AG09309 (cell line): ENCODE data around the gene CTAGE1.

ENCODE experiments used
- DNase-seq: peaks from one replicate; pipeline ENCODE4 v3.0.0-alpha.2; 2010; ENCODE audit warnings: low read depth
- H3K4me3 ChIP-seq: 2 replicates; pipeline ENCODE4 v1.5.1; 2011; ENCODE audit warnings: mild to moderate bottlenecking, low read depth, low read length, moderate library complexity; ENCODE audit not compliant: control insufficient read depth
- TF ChIP-seq, protein P1 (sequence below): IDR thresholded peaks from 2 replicates; pipeline ENCODE4 v1.5.1; 2011; ENCODE audit warnings: mild to moderate bottlenecking, low read depth, low read length, inconsistent platforms; ENCODE audit not compliant: insufficient read depth, control insufficient read depth; ENCODE audit errors: missing control alignments

Gene CTAGE1

DNA sequence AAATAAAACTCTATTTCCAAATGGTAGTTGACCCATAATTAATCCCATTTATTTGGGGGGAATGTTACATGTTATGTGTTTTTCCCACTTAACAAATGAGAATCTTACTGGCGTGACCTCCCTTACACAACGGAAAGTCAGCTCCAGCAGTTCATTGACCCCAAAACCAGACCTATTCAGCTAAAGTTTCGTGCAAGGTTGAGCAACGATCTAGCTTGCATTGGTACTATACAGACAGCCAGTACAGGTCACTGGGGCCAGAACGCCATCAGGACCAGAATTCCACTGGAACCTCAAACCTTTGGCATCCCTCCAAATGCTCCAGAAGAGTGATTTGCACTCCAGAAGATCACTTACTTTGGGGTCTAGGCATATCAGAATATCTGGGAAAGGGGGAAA is 6.8 kb upstream of the CTAGE1 start:
- TF ChIP-seq, protein P1, sequence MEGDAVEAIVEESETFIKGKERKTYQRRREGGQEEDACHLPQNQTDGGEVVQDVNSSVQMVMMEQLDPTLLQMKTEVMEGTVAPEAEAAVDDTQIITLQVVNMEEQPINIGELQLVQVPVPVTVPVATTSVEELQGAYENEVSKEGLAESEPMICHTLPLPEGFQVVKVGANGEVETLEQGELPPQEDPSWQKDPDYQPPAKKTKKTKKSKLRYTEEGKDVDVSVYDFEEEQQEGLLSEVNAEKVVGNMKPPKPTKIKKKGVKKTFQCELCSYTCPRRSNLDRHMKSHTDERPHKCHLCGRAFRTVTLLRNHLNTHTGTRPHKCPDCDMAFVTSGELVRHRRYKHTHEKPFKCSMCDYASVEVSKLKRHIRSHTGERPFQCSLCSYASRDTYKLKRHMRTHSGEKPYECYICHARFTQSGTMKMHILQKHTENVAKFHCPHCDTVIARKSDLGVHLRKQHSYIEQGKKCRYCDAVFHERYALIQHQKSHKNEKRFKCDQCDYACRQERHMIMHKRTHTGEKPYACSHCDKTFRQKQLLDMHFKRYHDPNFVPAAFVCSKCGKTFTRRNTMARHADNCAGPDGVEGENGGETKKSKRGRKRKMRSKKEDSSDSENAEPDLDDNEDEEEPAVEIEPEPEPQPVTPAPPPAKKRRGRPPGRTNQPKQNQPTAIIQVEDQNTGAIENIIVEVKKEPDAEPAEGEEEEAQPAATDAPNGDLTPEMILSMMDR: no peak
- no peak for DNase-seq
- no peak overlapping the region for H3K4me3 ChIP-seq

DNA sequence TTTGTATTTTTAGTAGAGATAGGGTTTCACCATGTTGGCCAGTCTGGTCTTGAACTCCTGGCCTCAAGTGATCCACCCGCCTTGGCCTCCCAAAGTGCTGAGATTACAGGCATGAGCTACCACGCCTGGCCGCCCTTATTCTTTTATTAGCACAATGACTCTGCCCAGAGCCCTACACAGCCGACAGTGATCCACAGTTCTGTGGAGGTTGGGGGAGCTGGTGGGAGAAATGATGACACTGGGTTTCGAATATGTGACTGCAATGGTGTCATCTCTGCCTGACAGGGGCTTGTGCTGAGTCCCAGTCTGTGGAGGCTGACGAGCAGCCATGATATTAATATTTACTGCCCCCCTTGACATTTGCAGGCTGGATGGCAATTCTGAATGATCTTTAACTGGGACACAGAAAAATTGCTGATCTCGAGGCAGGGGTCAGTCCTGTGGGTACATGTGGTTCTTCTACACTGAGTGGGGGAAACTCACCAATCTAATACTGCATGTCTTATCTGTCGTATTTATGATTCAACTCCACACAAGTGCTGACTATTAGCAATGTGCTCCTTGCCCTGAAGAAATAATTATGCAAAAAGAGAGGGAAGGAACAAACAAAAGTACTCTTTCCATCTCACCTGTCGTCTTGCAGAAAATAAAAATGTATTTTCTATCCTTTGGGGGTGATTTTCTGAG is 6.3 kb upstream of the CTAGE1 start:
- no peak overlapping the region for H3K4me3 ChIP-seq
- no peak for DNase-seq
- TF ChIP-seq, protein P1: no peak

DNA sequence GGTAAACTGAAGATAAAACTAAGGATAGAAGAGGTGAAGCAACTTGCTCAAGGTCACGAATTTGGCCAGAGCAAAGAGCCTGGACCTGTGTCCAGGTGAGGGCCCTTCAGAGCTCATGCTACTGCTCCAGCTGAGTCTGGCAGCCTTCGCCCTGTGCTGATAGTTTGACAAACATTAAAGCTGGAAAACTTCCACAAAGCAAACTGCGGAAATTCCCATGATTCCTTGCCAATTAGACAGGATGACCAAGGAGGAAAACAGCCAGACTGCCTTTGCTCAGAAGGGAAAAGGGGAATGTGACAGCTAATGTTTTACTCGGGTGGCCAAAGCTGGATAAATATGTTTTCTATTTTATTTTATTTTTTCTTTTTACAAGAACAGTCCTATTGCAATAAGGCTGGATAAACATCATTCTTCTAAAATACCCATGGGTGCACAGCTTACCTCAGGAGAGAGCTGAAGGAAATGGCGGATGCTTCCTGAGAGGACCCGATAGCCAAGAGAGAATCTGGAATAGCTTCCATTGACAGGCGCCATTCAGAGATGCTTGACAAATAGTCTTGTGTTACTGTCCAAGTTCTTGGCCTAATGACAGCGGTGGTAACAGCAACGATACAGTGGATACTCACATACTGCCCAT is 5.3 kb upstream of the CTAGE1 start:
- no peak overlapping the region for H3K4me3 ChIP-seq
- DNase-seq: peak; percentile 28
- TF ChIP-seq, protein P1: no peak

DNA sequence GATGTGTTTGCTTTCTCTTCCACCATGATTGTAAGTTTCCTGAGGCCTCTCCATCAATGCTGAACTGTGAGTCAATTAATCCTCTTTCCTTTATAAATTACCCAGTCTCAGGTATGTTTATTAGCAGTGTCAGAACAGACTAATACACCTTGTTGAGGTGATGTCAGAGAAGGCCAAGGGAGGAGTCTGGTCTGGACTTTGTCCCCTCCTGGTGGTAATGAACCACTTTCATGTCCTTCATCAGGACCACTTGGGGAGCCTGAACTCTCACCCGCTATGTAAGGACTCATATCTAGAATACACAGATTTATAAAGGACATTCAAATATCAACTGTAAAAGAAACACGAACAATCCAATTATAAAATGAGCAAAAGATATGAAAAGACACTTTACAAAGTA is 2.9 kb upstream of the CTAGE1 start:
- H3K4me3 ChIP-seq: no peak overlapping the region
- no peak for DNase-seq
- TF ChIP-seq, protein P1: no peak

DNA sequence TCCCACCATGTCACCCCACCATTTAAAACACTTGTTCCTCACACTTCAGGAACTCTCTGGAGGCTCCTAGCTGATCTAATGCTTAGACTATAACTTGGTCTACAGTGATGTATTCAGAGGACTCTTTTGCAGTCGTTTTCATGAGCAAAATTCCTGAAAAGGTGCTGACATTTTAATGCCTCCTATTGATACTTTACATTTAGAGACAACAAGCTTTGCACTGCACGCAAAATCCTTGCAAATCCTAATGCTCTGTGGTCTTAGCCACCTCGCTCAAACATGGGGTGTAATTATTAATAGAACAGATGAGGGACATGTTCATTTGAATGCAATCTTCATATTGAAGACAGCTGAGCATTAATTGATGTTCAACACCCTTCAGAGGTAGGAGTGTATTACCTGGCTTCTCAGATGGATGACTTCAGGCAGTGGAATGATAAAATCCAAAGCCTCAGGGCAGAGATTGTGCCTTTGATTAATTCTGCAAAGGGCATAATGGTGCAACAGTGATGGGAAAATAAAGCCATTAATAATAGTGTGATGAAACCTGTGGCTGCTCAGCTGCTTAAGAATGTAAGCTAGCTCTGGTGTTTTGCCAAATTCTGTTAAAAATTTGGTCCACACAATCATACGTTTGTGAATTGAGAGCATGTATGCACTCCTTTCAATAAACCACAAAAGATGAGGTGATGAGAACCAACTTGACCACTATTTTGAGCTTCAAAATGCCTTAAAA is 5.4 kb downstream of the CTAGE1 start:
- H3K4me3 ChIP-seq: no peak overlapping the region
- DNase-seq: no peak
- TF ChIP-seq, protein P1: no peak

DNA sequence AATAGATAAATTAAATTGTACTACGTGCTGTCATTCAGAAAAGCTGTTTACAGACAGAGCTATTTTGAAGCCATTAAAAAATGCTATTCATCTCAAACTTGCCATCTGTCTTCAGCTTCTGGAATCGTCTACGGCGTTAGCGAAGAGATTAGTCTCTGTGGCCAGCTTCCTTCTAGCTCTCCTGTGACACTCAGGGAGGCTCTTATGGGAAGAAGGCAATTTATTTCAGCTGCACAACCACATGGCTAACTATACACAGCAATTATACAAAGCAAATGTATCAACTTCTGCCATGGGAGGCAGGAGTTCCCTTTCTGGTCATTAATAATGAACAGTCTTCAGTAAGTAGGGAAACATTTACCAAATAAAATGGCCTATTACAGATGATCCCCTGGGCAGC is 6.3 kb downstream of the CTAGE1 start:
- TF ChIP-seq, protein P1: no peak
- H3K4me3 ChIP-seq: no peak overlapping the region
- DNase-seq: no peak
